HCT116 (cell line): ENCODE data around the gene THNSL1. TPM values are rescaled to one million over a fixed set of nuclear protein-coding genes. Genes with fewer than 3 reads are reported as not detected.

Experiments
- ATAC-seq: fragments of 200-7000 bp; cut with Tn5 transposase; 2 replicates; pipeline ENCODE4 v1.9.1; 2020; ENCODE audit warnings: mild to moderate bottlenecking, moderate library complexity
- BruUV-seq: library from RNA; stranded (reverse); fragments of 400-500 nt; replicated peaks from 2 replicates; lab custom pipeline; 2021; lab: Mats Ljungman, UMichigan
- CTCF ChIA-PET: fragments of 300-600 bp; sonication (Branson Sonifier 250); formaldehyde crosslinking; loops from one replicate; lab custom pipeline; 2021; ENCODE audit warnings: antibody characterized with exemption; lab: Charles Lee
- POLR2A ChIA-PET: fragments of 300-600, 350-600 bp; sonication (Branson Sonifier 250); formaldehyde crosslinking; loops from one replicate; lab custom pipeline; 2021; ENCODE audit warnings: antibody characterized with exemption; lab: Charles Lee
- RAD21 ChIA-PET, 2 experiments: fragments of 300-600 bp; sonication (Branson Sonifier 250); formaldehyde crosslinking; loops; one replicate each; lab custom pipeline; 2023; ENCODE audit warnings: low total read pairs in 2 of 2; ENCODE audit not compliant: uncharacterized antibody in 2 of 2, unreplicated experiment in 2 of 2, low non-redundant PET in 1 of 2; lab: Charles Lee
- DNase-seq: peaks from one replicate; pipeline ENCODE4 v3.0.0-alpha.2; 2010; ENCODE audit warnings: low read depth, low spot score
- H2AFZ ChIP-seq: fragments of 200-600 bp; shearing (Covaris generic), sonication (generic); 2 replicates; pipeline ENCODE4 v1.6.1; 2017; ENCODE audit warnings: low read depth, mixed run types, mixed read lengths, antibody characterized with exemption, low read length; ENCODE audit not compliant: poor library complexity, severe bottlenecking
- H3K27ac ChIP-seq: 2 replicates; pipeline ENCODE4 v1.5.1; 2012; ENCODE audit warnings: low read depth, low read length
- H3K27me3 ChIP-seq: fragments of 200-600 bp; sonication (generic); 2 replicates; pipeline ENCODE4 v1.6.1; 2016; ENCODE audit warnings: mixed run types, low read length, mixed read lengths; ENCODE audit not compliant: insufficient read depth
- H3K36me3 ChIP-seq, 2 experiments: fragments of 200-500 bp in 1 of 2; fragments of 200-600 bp in 1 of 2; sonication (Bioruptor generic) in 1 of 2; sonication (generic) in 1 of 2; 2 replicates each; pipeline versions ENCODE4 v1.5.1 to v1.6.1; 2014 to 2016; ENCODE audit warnings: low read length in 2 of 2, inconsistent platforms in 1 of 2, mixed read lengths in 1 of 2, mixed run types in 1 of 2; ENCODE audit not compliant: insufficient read depth in 2 of 2, control insufficient read depth in 1 of 2
- H3K4me1 ChIP-seq, 2 experiments: fragments of 200-600 bp in 1 of 2; sonication (generic) in 1 of 2; 2 replicates each; pipeline versions ENCODE4 v1.5.1 to v1.6.1; 2012 to 2017; ENCODE audit warnings: low read length in 2 of 2, inconsistent platforms in 1 of 2, mild to moderate bottlenecking in 1 of 2, mixed read lengths in 1 of 2, mixed run types in 1 of 2, moderate library complexity in 1 of 2; ENCODE audit not compliant: insufficient read depth in 2 of 2, control insufficient read depth in 1 of 2
- H3K4me2 ChIP-seq: fragments of 200-600 bp; sonication (generic); 2 replicates; pipeline ENCODE4 v1.6.1; 2017; ENCODE audit warnings: mixed run types, low read length, mixed read lengths
- H3K4me3 ChIP-seq, 2 experiments: fragments of 200-600 bp in 1 of 2; sonication (generic) in 1 of 2; replicated peaks in 1 of 2; 2 replicates each; pipeline ENCODE4 v1.5.1; 2011 to 2016; ENCODE audit warnings: low read length in 2 of 2, control low read depth in 1 of 2, low read depth in 1 of 2, mild to moderate bottlenecking in 1 of 2, mixed read lengths in 1 of 2, mixed run types in 1 of 2
- H3K79me2 ChIP-seq: fragments of 200-600 bp; sonication (generic); 2 replicates; pipeline ENCODE4 v1.6.1; 2017; ENCODE audit warnings: mild to moderate bottlenecking, mixed run types, low read length, moderate library complexity, mixed read lengths; ENCODE audit not compliant: insufficient read depth
- H3K9ac ChIP-seq: fragments of 200-600 bp; sonication (generic); 2 replicates; pipeline ENCODE4 v1.6.1; 2016; ENCODE audit warnings: low read length, mixed read lengths
- H3K9me2 ChIP-seq: fragments of 200-600 bp; sonication (generic), shearing (Covaris generic); 2 replicates; pipeline ENCODE4 v1.6.1; 2017; ENCODE audit warnings: mixed run types, mild to moderate bottlenecking, moderate library complexity; ENCODE audit not compliant: insufficient read depth
- H3K9me3 ChIP-seq, 2 experiments: fragments of 200-500 bp in 1 of 2; fragments of 200-600 bp in 1 of 2; sonication (Bioruptor generic) in 1 of 2; sonication (generic) in 1 of 2; 2 replicates each; pipeline ENCODE4 v1.6.1; 2014 to 2017; ENCODE audit warnings: low read length in 2 of 2, mixed read lengths in 2 of 2, inconsistent platforms in 1 of 2, low read depth in 1 of 2, mild to moderate bottlenecking in 1 of 2, mixed run types in 1 of 2, moderate library complexity in 1 of 2; ENCODE audit not compliant: control insufficient read depth in 1 of 2, insufficient read depth in 1 of 2
- H4K20me1 ChIP-seq: fragments of 200-600 bp; sonication (generic), shearing (Covaris generic); 2 replicates; pipeline ENCODE4 v1.6.1; 2017; ENCODE audit warnings: mixed run types, mild to moderate bottlenecking, moderate library complexity; ENCODE audit not compliant: insufficient read depth
- EGR1 ChIP-seq: IDR thresholded peaks from 2 replicates; pipeline ENCODE4 v1.6.1; 2012; ENCODE audit warnings: low read depth
- EZH2 ChIP-seq: fragments of 200-600 bp; sonication (generic); IDR thresholded peaks from 2 replicates; pipeline ENCODE4 v1.6.1; 2017; ENCODE audit warnings: antibody characterized with exemption, mixed run types
- JUND ChIP-seq: IDR thresholded peaks from 2 replicates; pipeline ENCODE4 v1.6.1; 2012
- POLR2AphosphoS5 ChIP-seq: IDR thresholded peaks from 2 replicates; pipeline ENCODE4 v1.6.1; 2011; ENCODE audit warnings: mild to moderate bottlenecking, low read depth, low read length, moderate library complexity
- RAD21 ChIP-seq: IDR thresholded peaks from 2 replicates; pipeline ENCODE4 v1.6.1; 2012; ENCODE audit warnings: low read depth, mild to moderate bottlenecking
- SIN3A ChIP-seq: IDR thresholded peaks from 2 replicates; pipeline ENCODE4 v1.6.1; 2012; ENCODE audit warnings: low read depth
- SP1 ChIP-seq: IDR thresholded peaks from 2 replicates; pipeline ENCODE4 v1.6.1; 2012; ENCODE audit warnings: low read depth
- SRF ChIP-seq: IDR thresholded peaks from 2 replicates; pipeline ENCODE4 v1.6.1; 2012; ENCODE audit warnings: low read depth
- ZFX ChIP-seq: fragments of 450-650 bp; IDR thresholded peaks from 2 replicates; pipeline ENCODE4 v1.6.1; 2017
- ZNF274 ChIP-seq: fragments of 200-500 bp; sonication (Bioruptor generic); IDR thresholded peaks from 2 replicates; pipeline ENCODE4 v1.6.1; 2014; ENCODE audit warnings: mild to moderate bottlenecking, low read depth, low read length, inconsistent platforms
- intact Hi-C: fragments of 100-400 bp; cut with micrococcal nuclease; formaldehyde crosslinking; loops from 2 replicates; pipeline ENCODE4 v1.10.0; 2022
- total RNA-seq: library from RNA; stranded (reverse); gene quantifications from one replicate; pipeline ENCODE4 v1.2.1, GENCODE V29; 2021; ENCODE audit not compliant: unreplicated experiment
- TF ChIP-seq, protein P1 (sequence below): IDR thresholded peaks from 2 replicates; pipeline ENCODE4 v1.6.1; 2012
- TF ChIP-seq, protein P2 (sequence below): IDR thresholded peaks from 2 replicates; pipeline ENCODE4 v1.6.1; 2012; ENCODE audit warnings: low read depth
- TF ChIP-seq, protein P3 (sequence below): IDR thresholded peaks from 2 replicates; pipeline ENCODE4 v1.6.1; 2012

Gene THNSL1
- total RNA-seq, 1 experiment from 2014 or later: 7.7 TPM

DNA sequence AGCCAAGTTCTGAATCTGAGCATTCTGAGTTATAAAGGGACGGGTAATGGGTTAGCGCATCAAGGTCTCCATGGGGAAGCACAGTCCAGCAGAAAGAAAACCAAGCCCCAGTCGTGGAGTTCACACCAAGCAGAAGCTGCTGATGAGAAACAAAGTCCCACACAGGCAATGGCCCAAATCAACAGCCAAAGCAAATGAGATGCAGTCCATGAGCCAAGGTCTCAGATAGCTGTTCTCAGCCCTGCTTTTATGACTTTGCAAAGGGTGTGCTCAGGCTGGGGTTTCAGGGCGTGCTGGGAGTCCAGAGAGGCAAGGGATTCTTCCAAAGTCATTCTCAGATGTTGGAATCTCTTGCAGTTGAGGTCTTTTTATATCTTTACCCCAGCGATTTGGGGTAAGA lies 32.0 kb downstream of the THNSL1 start:
- ChIA-PET POLR2A (no interaction called here), RAD21 (interaction anchor here in 1 of 2 experiments (0.6 kb wide), 1 partner anchor 429 kb away, joined by 3 read pairs; no protein-coding TSS in a partner anchor), CTCF (no interaction called here)
- Histone ChIP-seq H2AFZ (no peak overlapping the region), H3K27me3 (no peaks in the 10 kb centered on the region), H3K4me1 (no peaks in the 10 kb centered on the region), H3K9me2 (no peaks in the 10 kb centered on the region), H3K36me3 (no peaks in the 10 kb centered on the region), H3K4me3 (no peak overlapping the region), H3K79me2 (no peaks in the 10 kb centered on the region), H4K20me1 (no peaks in the 10 kb centered on the region), H3K9me3 (no peaks in the 10 kb centered on the region), H3K9ac (no peak overlapping the region), H3K4me2 (no peak overlapping the region), H3K27ac (no peak overlapping the region)
- DNase-seq (no peak), ATAC-seq (no peak)
- intact Hi-C loops: no loop called here
- no peak for TF ChIP-seq SRF
- no peak for TF ChIP-seq EZH2
- TF ChIP-seq, protein P1, sequence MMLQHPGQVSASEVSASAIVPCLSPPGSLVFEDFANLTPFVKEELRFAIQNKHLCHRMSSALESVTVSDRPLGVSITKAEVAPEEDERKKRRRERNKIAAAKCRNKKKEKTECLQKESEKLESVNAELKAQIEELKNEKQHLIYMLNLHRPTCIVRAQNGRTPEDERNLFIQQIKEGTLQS: no peak
- TF ChIP-seq, protein P2, sequence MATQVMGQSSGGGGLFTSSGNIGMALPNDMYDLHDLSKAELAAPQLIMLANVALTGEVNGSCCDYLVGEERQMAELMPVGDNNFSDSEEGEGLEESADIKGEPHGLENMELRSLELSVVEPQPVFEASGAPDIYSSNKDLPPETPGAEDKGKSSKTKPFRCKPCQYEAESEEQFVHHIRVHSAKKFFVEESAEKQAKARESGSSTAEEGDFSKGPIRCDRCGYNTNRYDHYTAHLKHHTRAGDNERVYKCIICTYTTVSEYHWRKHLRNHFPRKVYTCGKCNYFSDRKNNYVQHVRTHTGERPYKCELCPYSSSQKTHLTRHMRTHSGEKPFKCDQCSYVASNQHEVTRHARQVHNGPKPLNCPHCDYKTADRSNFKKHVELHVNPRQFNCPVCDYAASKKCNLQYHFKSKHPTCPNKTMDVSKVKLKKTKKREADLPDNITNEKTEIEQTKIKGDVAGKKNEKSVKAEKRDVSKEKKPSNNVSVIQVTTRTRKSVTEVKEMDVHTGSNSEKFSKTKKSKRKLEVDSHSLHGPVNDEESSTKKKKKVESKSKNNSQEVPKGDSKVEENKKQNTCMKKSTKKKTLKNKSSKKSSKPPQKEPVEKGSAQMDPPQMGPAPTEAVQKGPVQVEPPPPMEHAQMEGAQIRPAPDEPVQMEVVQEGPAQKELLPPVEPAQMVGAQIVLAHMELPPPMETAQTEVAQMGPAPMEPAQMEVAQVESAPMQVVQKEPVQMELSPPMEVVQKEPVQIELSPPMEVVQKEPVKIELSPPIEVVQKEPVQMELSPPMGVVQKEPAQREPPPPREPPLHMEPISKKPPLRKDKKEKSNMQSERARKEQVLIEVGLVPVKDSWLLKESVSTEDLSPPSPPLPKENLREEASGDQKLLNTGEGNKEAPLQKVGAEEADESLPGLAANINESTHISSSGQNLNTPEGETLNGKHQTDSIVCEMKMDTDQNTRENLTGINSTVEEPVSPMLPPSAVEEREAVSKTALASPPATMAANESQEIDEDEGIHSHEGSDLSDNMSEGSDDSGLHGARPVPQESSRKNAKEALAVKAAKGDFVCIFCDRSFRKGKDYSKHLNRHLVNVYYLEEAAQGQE: no peak
- TF ChIP-seq POLR2AphosphoS5: no peak
- TF ChIP-seq RAD21: no peak
- no peak for TF ChIP-seq EGR1
- TF ChIP-seq ZFX: no peak
- TF ChIP-seq SP1: no peak
- no peak for TF ChIP-seq JUND
- no peak for TF ChIP-seq SIN3A
- no peak for TF ChIP-seq ZNF274
- TF ChIP-seq, protein P3, sequence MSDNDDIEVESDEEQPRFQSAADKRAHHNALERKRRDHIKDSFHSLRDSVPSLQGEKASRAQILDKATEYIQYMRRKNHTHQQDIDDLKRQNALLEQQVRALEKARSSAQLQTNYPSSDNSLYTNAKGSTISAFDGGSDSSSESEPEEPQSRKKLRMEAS: no peak
- BruUV-seq: no TSS peak
